GM12878 (cell line): Measurements from ENCODE around the gene AKT3. TPM values are rescaled to one million over a fixed set of nuclear protein-coding genes. Genes with fewer than 3 reads are reported as not detected.
"Not testable (repeated sequence)": the region's sequence is repeated elsewhere in the genome, so short reads cannot be mapped to it uniquely, and the experiment has no call there.

ENCODE experiments used
- ATAC-seq: fragments of 200-7000 bp; cut with Tn5 transposase; 3 replicates; pipeline ENCODE4 v1.9.1; 2020; ENCODE audit warnings: mild to moderate bottlenecking, moderate library complexity
- BruUV-seq: library from RNA; stranded (reverse); fragments of 400-500 nt; replicated peaks from 2 replicates; lab custom pipeline; 2021; lab: Mats Ljungman, UMichigan
- CTCF ChIA-PET: fragments of 300-600 bp; sonication (Branson Sonifier 250); formaldehyde crosslinking; extraction: SDS; loops from one replicate; lab custom pipeline; 2021; ENCODE audit warnings: inconsistent platforms; lab: Yijun Ruan, JAX
- POLR2A ChIA-PET: fragments of 350-600 bp; formaldehyde crosslinking; extraction: SDS; loops from one replicate; lab custom pipeline; 2021; ENCODE audit warnings: inconsistent platforms; lab: Charles Lee
- RAD21 ChIA-PET: fragments of 300-600 bp; sonication (Branson Sonifier 250); formaldehyde crosslinking; loops from one replicate; lab custom pipeline; 2023; ENCODE audit warnings: antibody characterized with exemption; ENCODE audit not compliant: unreplicated experiment; lab: Charles Lee
- SMC1A ChIA-PET: fragments of 300-600 bp; sonication (Branson Sonifier 250); formaldehyde crosslinking; loops from one replicate; lab custom pipeline; 2023; ENCODE audit not compliant: unreplicated experiment, uncharacterized antibody; lab: Charles Lee
- DNase-seq: peaks from one replicate; pipeline ENCODE4 v3.0.0-alpha.2; 2011; ENCODE audit warnings: low read depth, low spot score
- FAIRE-seq: peaks from 3 replicates; lab custom pipeline; 2011; peaks lifted over from hg19 to GRCh38; lab: Jason Lieb, UNC
- H2AFZ ChIP-seq: 2 replicates; pipeline ENCODE4 v1.6.0; 2011; ENCODE audit warnings: low read depth, low read length, control low read depth; ENCODE audit not compliant: control insufficient read depth
- H3K27ac ChIP-seq: 2 replicates; pipeline ENCODE4 v1.5.1; 2011; ENCODE audit warnings: control low read depth; ENCODE audit not compliant: control insufficient read depth, insufficient read depth
- H3K27me3 ChIP-seq, 2 experiments: replicated peaks in 1 of 2; 2 replicates each; pipeline versions ENCODE4 v1.6.0 to v1.6.1; 2011; ENCODE audit warnings: low read length in 1 of 2; ENCODE audit not compliant: control insufficient read depth in 2 of 2, insufficient read depth in 2 of 2
- H3K36me3 ChIP-seq, 2 experiments: 2 replicates each; pipeline ENCODE4 v1.5.1; 2011; ENCODE audit warnings: low read length in 1 of 2; ENCODE audit not compliant: control insufficient read depth in 2 of 2, insufficient read depth in 2 of 2
- H3K4me1 ChIP-seq: 2 replicates; pipeline ENCODE4 v1.6.1; 2011; ENCODE audit warnings: mild to moderate bottlenecking, low read length, moderate library complexity, mixed read lengths; ENCODE audit not compliant: control insufficient read depth, insufficient read depth
- H3K4me2 ChIP-seq: 2 replicates; pipeline ENCODE4 v1.6.0; 2011; ENCODE audit warnings: control low read depth; ENCODE audit not compliant: control insufficient read depth, insufficient read depth
- H3K4me3 ChIP-seq: fragments of 200-600 bp; sonication (generic); 2 replicates; pipeline ENCODE4 v1.5.1; 2016
- H3K79me2 ChIP-seq: 2 replicates; pipeline ENCODE4 v1.6.0; 2011; ENCODE audit warnings: low read length; ENCODE audit not compliant: control insufficient read depth, insufficient read depth
- H3K9ac ChIP-seq: 2 replicates; pipeline ENCODE4 v1.8.0; 2011; ENCODE audit warnings: low read length, control low read depth, mixed read lengths; ENCODE audit not compliant: control insufficient read depth, insufficient read depth
- H3K9me3 ChIP-seq: replicated peaks from 3 replicates; pipeline ENCODE4 v1.5.1; 2011; ENCODE audit warnings: mild to moderate bottlenecking, low read length; ENCODE audit not compliant: control insufficient read depth, insufficient read depth
- H4K20me1 ChIP-seq: 2 replicates; pipeline ENCODE4 v1.6.0; 2011; ENCODE audit not compliant: control insufficient read depth, insufficient read depth
- JUNB ChIP-seq: IDR thresholded peaks from 2 replicates; pipeline ENCODE4 v1.6.1; 2016; ENCODE audit warnings: antibody characterized with exemption, mild to moderate bottlenecking
- TARDBP ChIP-seq: IDR thresholded peaks from 2 replicates; pipeline ENCODE4 v1.6.1; 2016; ENCODE audit warnings: borderline replicate concordance
- WGBS: methylation state at CpG from one replicate; pipeline ENCODE4 v1.1.6; 2016; ENCODE audit warnings: low lambda C conversion rate; ENCODE audit not compliant: insufficient replicate concordance, insufficient coverage; ENCODE audit errors: missing lambda C conversion rate; 5-methylcytosine and 5-hydroxymethylcytosine counted together
- in situ Hi-C: fragments of 300-500 bp; cut with MboI; formaldehyde crosslinking; loops from 9 replicates; pipeline ENCODE4 v1.14.3; 2018; ENCODE audit warnings: mixed read lengths
- intact Hi-C: fragments of 100-400 bp; cut with micrococcal nuclease; formaldehyde crosslinking; loops from one replicate; pipeline ENCODE4 v1.14.2; 2022; ENCODE audit not compliant: unreplicated experiment
- polyA plus RNA-seq, 11 experiments: library from polyadenylated mRNA; depleted of rRNA in 4 of 11; unstranded in 6 of 11; stranded (reverse) in 5 of 11; fragments of >200 nt; fragmentation: Nextera tagmentation in 4 of 11; fragmentation: Illumina TruSeq in 1 of 11; extraction: Ambion mirVana in 4 of 11; extraction: Trizol in 1 of 11; gene quantifications; 1 replicate in 1 of 11; 2 replicates in 10 of 11; pipeline versions ENCODE4 v1.2.1 to v1.2.3, GENCODE V29; 2011 to 2016; ENCODE audit warnings: inconsistent platforms in 2 of 11, missing spikeins in 2 of 11, low read depth in 1 of 11
- total RNA-seq, 4 experiments: library from RNA; depleted of rRNA in 3 of 4; stranded (reverse); fragments of >200 nt in 3 of 4; fragmentation: Illumina TruSeq in 1 of 4; extraction: Trizol in 1 of 4; gene quantifications; 2 replicates each; pipeline versions ENCODE4 v1.2.1 to v1.2.3, GENCODE V29; 2013 to 2021
- TF ChIP-seq, protein P1 (sequence below): fragments of 150-350 bp; IDR thresholded peaks from 2 replicates; pipeline ENCODE4 v1.6.1; 2014; ENCODE audit warnings: mild to moderate bottlenecking, low read depth, low read length

The AKT3 gene
- total and polyA plus RNA-seq, 10 of the 15 experiments (the other 5 are each of a cell fraction or from before 2014, with no cell fraction given): 0.03 to 0.56 (median 0.19) TPM

DNA sequence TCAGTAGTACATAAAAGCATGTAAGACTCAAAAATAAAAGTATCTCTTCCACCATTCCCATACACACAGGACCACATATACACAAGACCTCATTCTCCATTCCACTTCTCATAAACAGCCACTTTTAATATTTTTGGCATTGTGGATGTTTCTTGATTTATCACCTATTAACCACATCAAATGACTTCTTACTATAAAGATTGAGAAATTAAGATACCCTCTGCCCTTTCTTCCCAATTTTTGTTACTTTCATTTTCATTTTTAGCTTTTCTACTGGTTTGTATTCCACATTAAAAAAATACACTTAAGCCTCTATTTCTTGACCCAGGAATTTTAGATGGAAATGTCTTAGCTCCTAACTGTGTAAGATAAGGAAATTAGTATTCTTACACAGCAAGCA lies 22.8 kb downstream of the AKT3 start:
- ChIA-PET SMC1A (no interaction called here), RAD21 (no interaction called here), POLR2A (no interaction called here), CTCF (no interaction called here)
- ATAC-seq: no peak
- Histone ChIP-seq H3K9ac (no peak overlapping the region), H2AFZ (no peak overlapping the region), H3K27ac (no peak overlapping the region), H3K9me3 (no peaks in the 10 kb centered on the region), H4K20me1 (no peaks in the 10 kb centered on the region), H3K79me2 (no peaks in the 10 kb centered on the region), H3K4me2 (no peak overlapping the region), H3K27me3 (no peaks in the 10 kb centered on the region), H3K4me1 (no peaks in the 10 kb centered on the region), H3K36me3 (no peaks in the 10 kb centered on the region), H3K4me3 (no peak overlapping the region)
- no peak for FAIRE-seq
- BruUV-seq: no TSS peak
- no peak for DNase-seq
- in situ Hi-C loops (no loop called here), intact Hi-C loops (no loop called here)
- TF ChIP-seq TARDBP: no peak
- TF ChIP-seq, protein P1, sequence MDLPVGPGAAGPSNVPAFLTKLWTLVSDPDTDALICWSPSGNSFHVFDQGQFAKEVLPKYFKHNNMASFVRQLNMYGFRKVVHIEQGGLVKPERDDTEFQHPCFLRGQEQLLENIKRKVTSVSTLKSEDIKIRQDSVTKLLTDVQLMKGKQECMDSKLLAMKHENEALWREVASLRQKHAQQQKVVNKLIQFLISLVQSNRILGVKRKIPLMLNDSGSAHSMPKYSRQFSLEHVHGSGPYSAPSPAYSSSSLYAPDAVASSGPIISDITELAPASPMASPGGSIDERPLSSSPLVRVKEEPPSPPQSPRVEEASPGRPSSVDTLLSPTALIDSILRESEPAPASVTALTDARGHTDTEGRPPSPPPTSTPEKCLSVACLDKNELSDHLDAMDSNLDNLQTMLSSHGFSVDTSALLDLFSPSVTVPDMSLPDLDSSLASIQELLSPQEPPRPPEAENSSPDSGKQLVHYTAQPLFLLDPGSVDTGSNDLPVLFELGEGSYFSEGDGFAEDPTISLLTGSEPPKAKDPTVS: no peak
- TF ChIP-seq JUNB: no peak

DNA sequence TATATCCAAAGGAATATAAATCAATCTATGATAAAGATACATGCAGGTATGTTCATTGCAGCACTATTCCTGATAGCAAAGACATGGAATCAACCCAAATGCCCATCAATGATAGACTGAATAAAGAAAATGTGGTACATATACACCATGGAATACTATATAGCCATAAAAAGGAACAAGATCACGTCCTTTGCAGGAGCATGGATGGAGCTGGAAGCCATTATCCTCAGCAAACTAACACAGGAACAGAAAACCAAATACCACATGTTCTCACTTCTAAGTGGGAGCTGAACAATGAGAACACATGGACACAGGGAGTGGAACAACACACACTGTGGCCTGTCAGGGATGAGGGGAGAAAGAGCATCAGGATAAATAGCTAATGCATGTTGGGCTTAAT lies 25.1 kb downstream of the AKT3 start:
- DNase-seq, H3K79me2 ChIP-seq, RAD21 ChIA-PET, H3K36me3 ChIP-seq, H3K9ac ChIP-seq, intact Hi-C loops, H3K27me3 ChIP-seq, H3K9me3 ChIP-seq, H3K4me1 ChIP-seq, ATAC-seq, FAIRE-seq, H3K4me3 ChIP-seq, H2AFZ ChIP-seq, H3K4me2 ChIP-seq, in situ Hi-C loops, POLR2A ChIA-PET, H4K20me1 ChIP-seq, H3K27ac ChIP-seq, BruUV-seq: not testable (repeated sequence)
- ChIA-PET SMC1A (interaction anchor here (0.5 kb wide), 1 partner anchor 303 kb away, joined by 3 read pairs; no protein-coding TSS in a partner anchor), CTCF (interaction anchor here (0.6 kb wide), 1 partner anchor 887 kb away, joined by 3 read pairs; no protein-coding TSS in a partner anchor)
- 53% methylated on average over 1 of the region's 1 CpG for WGBS
